HEK293 (cell line): Measurements from ENCODE around the gene PPM1L.

Source experiments
- CTCF ChIA-PET: fragments of 350-600 bp; formaldehyde crosslinking; extraction: SDS; loops from one replicate; lab custom pipeline; 2021; ENCODE audit warnings: antibody characterized with exemption; lab: Yijun Ruan, JAX
- POLR2A ChIA-PET: fragments of 300-600 bp; formaldehyde crosslinking; extraction: SDS; loops from one replicate; lab custom pipeline; 2020; ENCODE audit warnings: antibody characterized with exemption, inconsistent platforms; lab: Yijun Ruan, JAX
- H3K27ac ChIP-seq: fragments of 200-500 bp; sonication (Bioruptor generic); 2 replicates; pipeline ENCODE4 v1.5.1; 2014; ENCODE audit warnings: low read depth, low read length, control low read depth, inconsistent platforms; ENCODE audit errors: extremely low read depth
- H3K36me3 ChIP-seq, 2 experiments: fragments of 200-500 bp in 1 of 2; sonication (Bioruptor generic) in 1 of 2; 1 replicate in 1 of 2; 2 replicates in 1 of 2; pipeline ENCODE4 v1.5.1; 2014 to 2017; ENCODE audit warnings: inconsistent platforms in 2 of 2, low read length in 2 of 2; ENCODE audit not compliant: control insufficient read depth in 2 of 2, insufficient read depth in 1 of 2
- H3K4me1 ChIP-seq: fragments of 200-500 bp; sonication (Bioruptor generic); 2 replicates; pipeline ENCODE4 v1.5.1; 2014; ENCODE audit warnings: mild to moderate bottlenecking, low read length, inconsistent platforms; ENCODE audit not compliant: control insufficient read depth, insufficient read depth
- H3K4me3 ChIP-seq: 2 replicates; pipeline ENCODE4 v1.5.1; 2011; ENCODE audit warnings: low read depth, mild to moderate bottlenecking, control low read depth, low read length, moderate library complexity
- H3K9me3 ChIP-seq: fragments of 200-500 bp; sonication (Bioruptor generic); 2 replicates; pipeline ENCODE4 v1.5.1; 2014; ENCODE audit warnings: low read depth, low read length, inconsistent platforms; ENCODE audit not compliant: control insufficient read depth, insufficient read depth
- KLF16 ChIP-seq: fragments of 450-650 bp; formaldehyde crosslinking; IDR thresholded peaks from 2 replicates; pipeline ENCODE4 v1.5.1; 2017; ENCODE audit warnings: missing biosample characterization, missing genetic modification characterization
- TCF7L2 ChIP-seq: IDR thresholded peaks from 2 replicates; pipeline ENCODE4 v1.6.1; 2011; ENCODE audit warnings: low read depth, mild to moderate bottlenecking, inconsistent platforms, low read length, moderate library complexity, borderline replicate concordance
- ZBTB1 ChIP-seq: fragments of 450-650 bp; formaldehyde crosslinking; IDR thresholded peaks from 2 replicates; pipeline ENCODE4 v1.5.1; 2016; ENCODE audit warnings: missing biosample characterization, missing genetic modification characterization
- ZBTB10 ChIP-seq: fragments of 450-650 bp; formaldehyde crosslinking; IDR thresholded peaks from 2 replicates; pipeline ENCODE4 v1.5.1; 2016; ENCODE audit warnings: missing biosample characterization, missing genetic modification characterization
- ZFHX2 ChIP-seq: fragments of 450-650 bp; formaldehyde crosslinking; conservative IDR thresholded peaks from 2 replicates; pipeline ENCODE4 v1.5.1; 2016; ENCODE audit warnings: missing biosample characterization, missing genetic modification characterization
- ZIC2 ChIP-seq: fragments of 450-650 bp; formaldehyde crosslinking; IDR thresholded peaks from 2 replicates; pipeline ENCODE4 v1.5.1; 2016; ENCODE audit warnings: missing biosample characterization, missing genetic modification characterization
- ZNF114 ChIP-seq: fragments of 450-650 bp; formaldehyde crosslinking; IDR thresholded peaks from 2 replicates; pipeline ENCODE4 v1.5.0; 2017; ENCODE audit warnings: missing biosample characterization, missing genetic modification characterization
- ZNF175 ChIP-seq: fragments of 450-650 bp; formaldehyde crosslinking; IDR thresholded peaks from 2 replicates; pipeline ENCODE4 v1.5.1; 2016; ENCODE audit warnings: missing biosample characterization, missing genetic modification characterization
- ZNF280C ChIP-seq: fragments of 450-650 bp; formaldehyde crosslinking; IDR thresholded peaks from 2 replicates; pipeline ENCODE4 v1.5.1; 2016; ENCODE audit warnings: missing biosample characterization, missing genetic modification characterization
- ZNF398 ChIP-seq: fragments of 450-650 bp; formaldehyde crosslinking; IDR thresholded peaks from 2 replicates; pipeline ENCODE4 v1.5.1; 2017; ENCODE audit warnings: missing biosample characterization, missing genetic modification characterization
- ZNF518A ChIP-seq: fragments of 450-650 bp; formaldehyde crosslinking; conservative IDR thresholded peaks from 2 replicates; pipeline ENCODE4 v1.5.1; 2016; ENCODE audit warnings: low read depth, missing biosample characterization, missing genetic modification characterization
- ZNF548 ChIP-seq: fragments of 450-650 bp; formaldehyde crosslinking; IDR thresholded peaks from 2 replicates; pipeline ENCODE4 v1.5.1; 2016; ENCODE audit warnings: missing biosample characterization, missing genetic modification characterization
- ZNF558 ChIP-seq: fragments of 450-650 bp; formaldehyde crosslinking; IDR thresholded peaks from 2 replicates; pipeline ENCODE4 v1.5.1; 2016; ENCODE audit warnings: missing biosample characterization, missing genetic modification characterization
- ZNF639 ChIP-seq: fragments of 450-650 bp; formaldehyde crosslinking; IDR thresholded peaks from 2 replicates; pipeline ENCODE4 v1.5.1; 2016; ENCODE audit warnings: missing biosample characterization, missing genetic modification characterization
- ZNF747 ChIP-seq: fragments of 450-650 bp; formaldehyde crosslinking; IDR thresholded peaks from 2 replicates; pipeline ENCODE4 v1.5.1; 2016; ENCODE audit warnings: missing biosample characterization, missing genetic modification characterization
- ZNF830 ChIP-seq: fragments of 450-650 bp; IDR thresholded peaks from 2 replicates; pipeline ENCODE4 v1.5.0; 2018; ENCODE audit warnings: missing biosample characterization, missing genetic modification characterization, low read depth, mild to moderate bottlenecking, moderate library complexity
- ZSCAN23 ChIP-seq: fragments of 450-650 bp; formaldehyde crosslinking; IDR thresholded peaks from 2 replicates; pipeline ENCODE4 v1.5.1; 2016; ENCODE audit warnings: missing biosample characterization, missing genetic modification characterization

The PPM1L gene

GRCh38 chr3:160909917-160910316, 153.9 kb downstream of the PPM1L start:
- Histone ChIP-seq H3K4me3 (no peak overlapping the region), H3K27ac (no peak overlapping the region), H3K36me3 (no peaks in the 10 kb centered on the region), H3K4me1 (no peaks in the 10 kb centered on the region), H3K9me3 (no peaks in the 10 kb centered on the region)
- TF ChIP-seq ZSCAN23 (tag by site-specific recombination), result no peak
- POLR2A ChIA-PET, result interaction anchor here (0.6 kb wide), 1 partner anchor 13 kb away, joined by 13 read pairs; no protein-coding TSS in a partner anchor
- CTCF ChIA-PET, result interaction anchor here (0.9 kb wide), 2 partner anchors 32 to 224 kb away, joined by 3 read pairs; no protein-coding TSS in a partner anchor

- POLR2A ChIA-PET, result no interaction called here
- Histone ChIP-seq H3K27ac (no peak overlapping the region), H3K4me1 (no peaks in the 10 kb centered on the region), H3K4me3 (no peak overlapping the region), H3K9me3 (no peaks in the 10 kb centered on the region), H3K36me3 (no peaks in the 10 kb centered on the region)
- CTCF ChIA-PET, result interaction anchor here (0.9 kb wide), 1 partner anchor 141 kb away, joined by 3 read pairs; no protein-coding TSS in a partner anchor
- TF ChIP-seq ZIC2 (tag by site-specific recombination) (no peak), ZBTB1 (tag by site-specific recombination) (no peak), ZNF548 (tag by site-specific recombination) (no peak), ZBTB10 (tag by site-specific recombination) (no peak)
Observed at GRCh38 chr3:160911411-160911810, 155.4 kb downstream of the PPM1L start.

GRCh38 chr3:160916472-160916871, 160.4 kb downstream of the PPM1L start:
- Histone ChIP-seq H3K36me3 (no peaks in the 10 kb centered on the region), H3K9me3 (no peaks in the 10 kb centered on the region), H3K4me1 (no peaks in the 10 kb centered on the region), H3K27ac (no peak overlapping the region), H3K4me3 (no peak overlapping the region)
- TF ChIP-seq ZNF747 (no peak), ZNF398 (no peak), TCF7L2 (no peak), ZFHX2 (tag by site-specific recombination) (no peak), ZNF558 (tag by site-specific recombination) (no peak), ZNF175 (no peak), KLF16 (tag by site-specific recombination) (no peak), ZNF280C (tag by site-specific recombination) (no peak), ZNF830 (tag by site-specific recombination) (no peak), ZNF114 (tag by site-specific recombination) (no peak), ZNF518A (no peak), ZNF639 (tag by site-specific recombination) (no peak)
- CTCF ChIA-PET, result no interaction called here
- POLR2A ChIA-PET, result no interaction called here
